Uterus (tissue), 4 donors: ENCODE measurements around the gene SCAMP5. TPM values are rescaled to one million over a fixed set of nuclear protein-coding genes. Genes with fewer than 3 reads are reported as not detected.

Source experiments
- DNase-seq, 2 donors: peaks; one replicate each; pipeline ENCODE4 v3.0.0-alpha.2; 2019 to 2020
- H3K27ac ChIP-seq, 2 donors: fragments of 200-600 bp; sonication (generic); 1 replicate in 1 of 2; 2 replicates in 1 of 2; pipeline ENCODE4 v1.5.1; 2016 to 2018
- H3K27me3 ChIP-seq, 2 donors: fragments of 200-600 bp; sonication (generic); one replicate each; pipeline ENCODE4 v1.5.1; 2018 to 2019; ENCODE audit warnings: control low read depth in 1 of 2
- H3K36me3 ChIP-seq, 2 donors: fragments of 200-600 bp; sonication (generic); one replicate each; pipeline ENCODE4 v1.5.1; 2019; ENCODE audit warnings: control low read depth in 1 of 2
- H3K4me1 ChIP-seq, 2 donors: fragments of 200-600 bp; sonication (generic); one replicate each; pipeline ENCODE4 v1.5.1; 2018 to 2019; ENCODE audit warnings: control low read depth in 1 of 2
- H3K4me3 ChIP-seq, 2 donors: fragments of 200-600 bp; sonication (generic); 1 replicate in 1 of 2; 2 replicates in 1 of 2; pipeline ENCODE4 v1.5.1; 2018 to 2019; ENCODE audit warnings: mild to moderate bottlenecking in 1 of 2
- H3K9me3 ChIP-seq, 2 donors: fragments of 200-600 bp; sonication (generic); one replicate each; pipeline ENCODE4 v1.5.1; 2019; ENCODE audit warnings: control low read depth in 1 of 2
- CTCF ChIP-seq, 4 experiments: fragments of 200-600 bp in 2 of 4; fragments of 450-650 bp in 2 of 4; sonication (generic) in 2 of 4; IDR thresholded peaks; one replicate each; pipeline ENCODE4 v1.5.1; 2016 to 2019; ENCODE audit warnings: antibody characterized with exemption in 4 of 4, mild to moderate bottlenecking in 2 of 4, moderate library complexity in 1 of 4
- POLR2A ChIP-seq, 2 donors: fragments of 450-650 bp; IDR thresholded peaks; one replicate each; pipeline ENCODE4 v1.6.1; 2016; ENCODE audit warnings: antibody characterized with exemption in 2 of 2, mild to moderate bottlenecking in 1 of 2, moderate library complexity in 1 of 2
- intact Hi-C: fragments of 100-400 bp; cut with DNase I; formaldehyde crosslinking; loops from one replicate; pipeline ENCODE4 v1.15.1; 2023; ENCODE audit warnings: low total_unique reads
- total RNA-seq, 4 donors: library from RNA; depleted of rRNA in 3 of 4; stranded (reverse); fragments of >200 nt in 3 of 4; gene quantifications; one replicate each; pipeline versions ENCODE4 v1.1.0 to v1.2.4, GENCODE V29; 2014 to 2023
- donor health status: DM: yes; HTN: yes; CAD: no.

Gene SCAMP5
- total RNA-seq, 4 donors from 2014 or later = 0.29 to 6.6 (median 1.9) TPM

- intact Hi-C loops = no loop called here
- Histone ChIP-seq H3K4me1 (peaks cover 0 to 19% of the 10 kb centered on the region in 2 donors), H3K27ac (peak overlapping the region; percentile 61 to 82), H3K4me3 (no peak overlapping the region), H3K9me3 (no peaks in the 10 kb centered on the region), H3K27me3 (no peaks in the 10 kb centered on the region), H3K36me3 (no peaks in the 10 kb centered on the region)
- peak; percentile 48 to 61 for DNase-seq
- TF ChIP-seq CTCF (IDR thresholded peaks at IDR 0.05) (peak; percentile 5 to 44 (median 22)), POLR2A (IDR thresholded peaks at IDR 0.05) (no peak)
Measured at GRCh38 chr15:75042730-75043508, 47.6 kb downstream of the SCAMP5 start.

DNA sequence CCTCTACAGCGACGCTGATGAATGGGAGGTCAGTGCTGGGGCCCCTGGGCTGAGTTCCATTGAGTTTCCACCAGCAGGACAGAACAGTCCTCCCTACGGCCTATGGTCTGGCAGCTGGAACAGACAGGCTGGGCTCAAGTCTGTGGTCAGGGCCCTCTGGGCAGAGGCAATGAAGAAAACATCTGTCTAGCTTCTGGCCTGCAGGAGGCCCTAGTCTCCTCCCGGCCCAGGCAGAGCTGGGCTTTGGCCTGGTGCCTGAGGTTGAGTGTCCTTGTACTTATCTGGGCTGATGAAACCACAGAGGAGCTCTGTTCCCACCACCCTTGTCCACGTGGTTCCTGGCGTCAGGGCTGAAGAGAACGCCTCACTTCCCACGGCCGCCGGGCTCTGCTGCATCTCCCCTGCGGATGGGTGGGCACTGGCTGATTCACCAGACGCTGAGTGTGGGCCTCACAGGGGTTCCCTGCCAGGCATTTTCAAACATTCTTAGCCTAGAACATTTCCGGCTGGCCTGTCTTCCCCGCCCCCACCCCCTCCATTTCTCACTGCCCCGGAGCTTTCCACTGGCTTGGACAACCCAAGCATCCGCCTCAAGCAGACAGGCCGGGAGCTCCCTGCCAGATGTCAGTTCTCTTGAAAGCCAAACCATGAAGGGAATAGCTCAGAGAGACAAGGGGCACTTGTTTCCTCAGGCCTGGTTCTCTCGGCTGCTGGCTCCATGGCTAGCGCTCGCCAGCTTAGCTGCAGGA, 48.3 kb downstream of the SCAMP5 start:
- peak in 1 of 2 donors; percentile 20 for TF ChIP-seq POLR2A (IDR thresholded peaks at IDR 0.05)
- TF ChIP-seq CTCF (IDR thresholded peaks at IDR 0.05) = peak; percentile 51 to 58 (median 54)
- no peaks in the 10 kb centered on the region for H3K36me3 ChIP-seq
- H3K4me1 ChIP-seq = peaks cover 0 to 19% of the 10 kb centered on the region in 2 donors
- intact Hi-C loops = no loop called here
- peak; percentile 95 for DNase-seq
- H3K27me3 ChIP-seq = no peaks in the 10 kb centered on the region
- H3K4me3 ChIP-seq = no peak overlapping the region
- H3K27ac ChIP-seq = peak overlapping the region; percentile 61 to 82
- no peaks in the 10 kb centered on the region for H3K9me3 ChIP-seq

DNA sequence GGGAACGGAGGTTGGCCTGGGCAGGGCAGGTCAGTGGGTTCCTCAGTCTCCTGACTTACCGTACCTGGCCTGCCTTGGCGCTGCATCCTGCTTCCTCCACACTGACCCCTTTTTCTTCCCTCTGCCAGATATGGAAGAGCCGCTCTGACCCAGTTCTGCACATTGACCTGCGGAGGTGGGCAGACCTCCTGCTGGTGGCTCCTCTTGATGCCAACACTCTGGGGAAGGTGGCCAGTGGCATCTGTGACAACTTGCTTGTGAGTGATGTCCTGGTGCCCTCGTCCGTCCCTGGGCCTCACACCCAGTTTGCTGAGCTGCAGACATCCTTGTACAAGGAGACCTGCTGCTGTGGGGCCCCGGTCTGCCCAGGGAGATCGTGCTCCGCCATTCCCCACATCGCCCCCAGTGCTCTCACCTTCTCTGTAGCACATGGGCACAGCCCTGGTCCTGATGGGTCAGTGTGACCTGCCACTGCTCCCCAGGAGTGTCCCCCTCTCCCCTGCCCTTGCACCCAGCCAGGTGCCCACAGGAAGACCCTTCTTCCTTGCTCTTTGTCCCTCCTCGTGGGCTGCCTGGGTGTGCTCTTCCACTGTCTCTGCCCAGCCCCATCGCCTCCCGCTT, 49.0 kb downstream of the SCAMP5 start:
- no peaks in the 10 kb centered on the region for H3K27me3 ChIP-seq
- peak overlapping the region; percentile 61 to 82 for H3K27ac ChIP-seq
- no peak for TF ChIP-seq CTCF (IDR thresholded peaks at IDR 0.05)
- no peak for TF ChIP-seq POLR2A (IDR thresholded peaks at IDR 0.05)
- intact Hi-C loops = no loop called here
- DNase-seq = no peak
- H3K9me3 ChIP-seq = no peaks in the 10 kb centered on the region
- peaks cover 0 to 19% of the 10 kb centered on the region in 2 donors for H3K4me1 ChIP-seq
- no peak overlapping the region for H3K4me3 ChIP-seq
- H3K36me3 ChIP-seq = no peaks in the 10 kb centered on the region

DNA sequence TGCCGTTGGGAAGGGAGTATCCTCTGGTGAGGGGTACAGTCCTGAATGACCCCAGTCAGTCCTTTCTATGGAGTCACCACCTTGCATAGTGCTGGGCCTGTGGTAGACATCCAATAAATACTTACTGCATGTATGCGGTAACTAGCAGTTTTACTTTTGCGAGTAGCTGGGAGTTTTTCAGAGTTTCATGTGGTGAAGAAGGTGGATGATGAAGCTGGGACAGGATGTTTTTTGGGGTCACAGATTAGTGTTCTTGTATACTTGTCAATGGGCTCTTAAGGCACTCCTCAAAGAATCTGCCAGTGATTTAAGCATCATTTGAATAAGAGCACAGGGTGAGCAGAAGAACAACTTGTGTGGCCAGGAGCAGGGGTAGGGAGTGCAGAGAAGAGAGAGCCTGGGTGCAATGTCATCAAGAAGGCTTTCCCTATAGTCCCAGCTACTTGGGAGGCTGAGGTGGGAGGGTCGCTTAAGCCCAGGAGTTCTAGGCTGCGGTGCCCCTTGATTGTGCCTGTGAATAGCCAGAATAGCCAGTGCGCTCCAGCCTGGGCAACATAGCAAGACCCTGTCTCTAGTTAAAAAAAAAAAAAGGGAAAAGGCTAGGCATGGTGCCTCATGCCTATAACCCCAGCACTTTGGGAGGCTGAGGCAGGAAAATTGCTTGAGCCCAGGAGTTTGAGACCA, 50.1 kb downstream of the SCAMP5 start:
- H3K4me1 ChIP-seq = peaks cover 0 to 19% of the 10 kb centered on the region in 2 donors
- no peaks in the 10 kb centered on the region for H3K9me3 ChIP-seq
- intact Hi-C loops = no loop called here
- no peaks in the 10 kb centered on the region for H3K36me3 ChIP-seq
- no peak for DNase-seq
- H3K4me3 ChIP-seq = no peak overlapping the region
- H3K27me3 ChIP-seq = no peaks in the 10 kb centered on the region
- peak overlapping the region in 1 of 2 donors; percentile 61 for H3K27ac ChIP-seq
- TF ChIP-seq POLR2A (IDR thresholded peaks at IDR 0.05) (no peak), CTCF (IDR thresholded peaks at IDR 0.05) (no peak)
